Fibroblast of pulmonary artery (primary cell): ENCODE data around the gene TJP3.

Experiments used
- DNase-seq: peaks from one replicate; pipeline ENCODE4 v3.0.0-alpha.2; 2010; ENCODE audit warnings: low read depth
- H3K4me3 ChIP-seq: replicated peaks from 2 replicates; pipeline ENCODE4 v1.5.1; 2011; ENCODE audit warnings: low read depth, mild to moderate bottlenecking, control low read depth, low read length, moderate library complexity
- TF ChIP-seq, protein P1 (sequence below): IDR thresholded peaks from 2 replicates; pipeline ENCODE4 v1.5.1; 2011; ENCODE audit warnings: mild to moderate bottlenecking, control low read depth, low read length, inconsistent platforms; ENCODE audit errors: missing control alignments

The TJP3 gene

GRCh38 chr19:3790209-3790734 is 82.1 kb downstream of the TJP3 start:
- TF ChIP-seq, protein P1, sequence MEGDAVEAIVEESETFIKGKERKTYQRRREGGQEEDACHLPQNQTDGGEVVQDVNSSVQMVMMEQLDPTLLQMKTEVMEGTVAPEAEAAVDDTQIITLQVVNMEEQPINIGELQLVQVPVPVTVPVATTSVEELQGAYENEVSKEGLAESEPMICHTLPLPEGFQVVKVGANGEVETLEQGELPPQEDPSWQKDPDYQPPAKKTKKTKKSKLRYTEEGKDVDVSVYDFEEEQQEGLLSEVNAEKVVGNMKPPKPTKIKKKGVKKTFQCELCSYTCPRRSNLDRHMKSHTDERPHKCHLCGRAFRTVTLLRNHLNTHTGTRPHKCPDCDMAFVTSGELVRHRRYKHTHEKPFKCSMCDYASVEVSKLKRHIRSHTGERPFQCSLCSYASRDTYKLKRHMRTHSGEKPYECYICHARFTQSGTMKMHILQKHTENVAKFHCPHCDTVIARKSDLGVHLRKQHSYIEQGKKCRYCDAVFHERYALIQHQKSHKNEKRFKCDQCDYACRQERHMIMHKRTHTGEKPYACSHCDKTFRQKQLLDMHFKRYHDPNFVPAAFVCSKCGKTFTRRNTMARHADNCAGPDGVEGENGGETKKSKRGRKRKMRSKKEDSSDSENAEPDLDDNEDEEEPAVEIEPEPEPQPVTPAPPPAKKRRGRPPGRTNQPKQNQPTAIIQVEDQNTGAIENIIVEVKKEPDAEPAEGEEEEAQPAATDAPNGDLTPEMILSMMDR, result no peak
- no peak overlapping the region for H3K4me3 ChIP-seq
- no peak for DNase-seq

DNA sequence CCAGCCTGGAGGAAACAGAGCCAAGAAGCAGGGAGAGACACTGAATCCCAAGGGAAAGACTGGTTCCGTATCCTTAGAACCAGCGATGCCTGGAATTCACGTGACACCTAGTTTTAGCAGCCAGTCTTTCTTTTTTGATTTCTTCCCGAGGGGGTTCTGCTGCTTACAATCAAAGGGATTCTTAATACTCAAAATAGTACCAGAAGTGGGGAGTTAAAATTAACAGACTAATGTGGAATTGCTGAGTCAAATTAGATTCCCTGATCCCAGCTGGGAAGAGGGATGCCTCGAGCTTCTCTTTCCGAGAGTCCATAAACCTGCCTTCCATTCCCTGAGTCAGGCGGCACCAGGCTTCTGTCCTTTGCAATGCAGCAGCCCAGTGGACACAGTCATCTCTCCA is 82.8 kb downstream of the TJP3 start:
- no peak overlapping the region for H3K4me3 ChIP-seq
- TF ChIP-seq, protein P1, result no peak
- DNase-seq, result no peak

DNA sequence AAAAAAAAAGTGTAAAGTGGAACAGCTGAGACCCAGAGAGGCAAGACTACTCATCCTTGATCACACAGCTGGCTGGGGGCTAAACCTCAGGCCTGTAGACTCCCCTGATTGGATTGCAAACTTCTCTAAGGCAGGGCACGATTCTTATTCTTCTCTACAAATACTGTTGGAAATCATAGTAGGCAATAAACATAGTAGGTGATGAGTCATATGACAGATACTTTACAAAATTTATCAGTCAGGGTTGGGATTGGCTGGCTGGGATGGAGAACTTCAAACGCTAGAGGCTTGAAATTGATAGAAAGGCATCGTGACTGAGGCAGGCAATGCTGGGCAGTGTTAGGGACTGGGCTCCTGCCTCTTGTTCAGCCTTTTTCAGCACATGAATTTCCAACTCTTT is 83.9 kb downstream of the TJP3 start:
- no peak overlapping the region for H3K4me3 ChIP-seq
- no peak for DNase-seq
- TF ChIP-seq, protein P1, result no peak

DNA sequence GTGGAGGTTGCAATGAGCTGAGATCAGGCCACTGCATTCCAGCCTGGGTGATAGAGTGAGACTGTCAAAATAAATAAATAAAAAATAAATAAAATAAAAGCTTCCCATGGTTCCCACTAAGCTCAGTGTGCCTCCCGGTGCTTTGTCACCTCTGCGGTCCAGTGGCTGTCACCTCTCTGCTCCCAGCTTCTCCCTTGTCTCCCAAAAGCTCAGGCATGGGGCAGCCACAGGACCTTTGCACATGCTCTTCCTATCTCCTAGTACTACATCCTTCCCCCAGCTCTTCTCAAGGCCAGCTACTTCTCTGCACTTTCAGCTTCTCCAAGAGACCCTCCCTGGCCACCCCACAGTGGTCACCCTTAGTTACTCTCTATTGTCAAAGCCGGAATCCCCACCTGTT is 85.6 kb downstream of the TJP3 start:
- no peak overlapping the region for H3K4me3 ChIP-seq
- DNase-seq, result no peak
- TF ChIP-seq, protein P1, result no peak

GRCh38 chr19:3796358-3796757 is 88.2 kb downstream of the TJP3 start:
- TF ChIP-seq, protein P1, result no peak
- H3K4me3 ChIP-seq, result no peak overlapping the region
- no peak for DNase-seq

DNA sequence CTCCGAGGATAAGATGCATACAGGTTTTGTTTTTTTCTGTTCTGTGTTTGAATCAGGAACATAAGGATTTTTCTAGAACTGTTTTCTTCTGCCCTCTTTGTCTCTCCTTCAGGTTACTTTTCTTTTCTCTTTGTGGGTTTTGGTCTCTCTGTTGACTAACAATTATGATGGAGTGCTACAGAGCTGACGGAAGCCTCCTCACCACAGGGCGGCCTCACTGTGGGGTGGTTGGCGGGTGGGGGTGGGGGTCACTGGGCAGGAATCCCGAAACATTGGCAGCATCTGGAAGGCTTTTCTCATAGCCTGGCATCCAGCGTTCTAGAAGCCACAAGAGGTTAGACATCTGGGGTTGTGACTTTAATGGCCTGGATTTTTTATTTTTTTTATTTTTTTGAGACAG is 90.0 kb downstream of the TJP3 start:
- no peak for DNase-seq
- TF ChIP-seq, protein P1, result no peak
- H3K4me3 ChIP-seq, result no peak overlapping the region
